ENCODE measurements around the gene ZSCAN5B.

DNA sequence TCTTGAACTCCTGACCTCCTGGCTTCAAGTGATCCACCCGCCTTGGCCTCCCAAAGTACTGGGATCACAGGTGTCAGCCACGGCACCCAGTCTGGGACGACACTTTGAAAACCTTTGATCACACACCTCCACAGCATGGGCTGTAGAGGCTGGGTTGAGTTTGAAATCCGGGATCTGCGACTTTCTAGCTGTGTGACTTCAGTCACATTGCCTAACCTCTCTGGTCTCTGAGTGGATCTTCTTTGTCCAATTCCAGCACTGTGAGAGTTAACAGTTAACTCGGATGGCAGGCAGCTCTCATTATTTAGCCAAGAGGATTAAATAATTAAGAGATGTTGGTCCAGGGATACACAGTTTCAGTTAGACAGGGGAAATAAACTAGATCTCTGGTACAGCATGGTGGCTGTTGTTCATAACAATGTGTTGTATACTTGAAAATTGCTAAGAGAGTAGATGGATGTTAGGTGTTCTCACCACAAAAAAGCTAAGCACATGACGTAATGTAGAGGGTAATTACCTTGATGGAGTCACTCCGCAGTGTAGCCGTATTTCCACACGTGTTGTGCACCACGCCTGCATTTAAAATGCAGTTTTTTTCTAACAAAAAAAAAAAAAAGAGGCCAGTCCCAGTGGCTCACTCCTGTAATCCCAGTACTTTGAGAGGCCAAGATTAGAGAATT lies 19.9 kb downstream of the ZSCAN5B start:
- TF ChIP-seq, protein P1, sequence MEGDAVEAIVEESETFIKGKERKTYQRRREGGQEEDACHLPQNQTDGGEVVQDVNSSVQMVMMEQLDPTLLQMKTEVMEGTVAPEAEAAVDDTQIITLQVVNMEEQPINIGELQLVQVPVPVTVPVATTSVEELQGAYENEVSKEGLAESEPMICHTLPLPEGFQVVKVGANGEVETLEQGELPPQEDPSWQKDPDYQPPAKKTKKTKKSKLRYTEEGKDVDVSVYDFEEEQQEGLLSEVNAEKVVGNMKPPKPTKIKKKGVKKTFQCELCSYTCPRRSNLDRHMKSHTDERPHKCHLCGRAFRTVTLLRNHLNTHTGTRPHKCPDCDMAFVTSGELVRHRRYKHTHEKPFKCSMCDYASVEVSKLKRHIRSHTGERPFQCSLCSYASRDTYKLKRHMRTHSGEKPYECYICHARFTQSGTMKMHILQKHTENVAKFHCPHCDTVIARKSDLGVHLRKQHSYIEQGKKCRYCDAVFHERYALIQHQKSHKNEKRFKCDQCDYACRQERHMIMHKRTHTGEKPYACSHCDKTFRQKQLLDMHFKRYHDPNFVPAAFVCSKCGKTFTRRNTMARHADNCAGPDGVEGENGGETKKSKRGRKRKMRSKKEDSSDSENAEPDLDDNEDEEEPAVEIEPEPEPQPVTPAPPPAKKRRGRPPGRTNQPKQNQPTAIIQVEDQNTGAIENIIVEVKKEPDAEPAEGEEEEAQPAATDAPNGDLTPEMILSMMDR (IDR thresholded peaks at IDR 0.05) = no peak
- TF ChIP-seq POLR2A (IDR thresholded peaks at IDR 0.05) = no peak

Data from right lobe of liver (tissue), 4 donors.